Gastrocnemius medialis (tissue), 4 donors: ENCODE measurements around the gene CALN1.

Source experiments
- CTCF ChIP-seq, 5 experiments: fragments of 450-650 bp in 3 of 5; fragments of 200-600 bp in 2 of 5; sonication (generic) in 2 of 5; IDR thresholded peaks in 4 of 5; conservative IDR thresholded peaks in 1 of 5; 1 replicate in 4 of 5; 2 replicates in 1 of 5; pipeline ENCODE4 v1.5.1; 2016 to 2019; ENCODE audit warnings: antibody characterized with exemption in 5 of 5, mild to moderate bottlenecking in 3 of 5, moderate library complexity in 3 of 5
- POLR2A ChIP-seq, 2 donors: fragments of 450-650 bp; IDR thresholded peaks; one replicate each; pipeline ENCODE4 v1.6.1; 2017; ENCODE audit warnings: antibody characterized with exemption in 2 of 2, mild to moderate bottlenecking in 2 of 2, moderate library complexity in 2 of 2

- TF ChIP-seq CTCF (IDR thresholded peaks at IDR 0.05 in 4 of 5, conservative IDR thresholded peaks at IDR 0.05 in 1 of 5) (no peak), POLR2A (IDR thresholded peaks at IDR 0.05) (no peak)
Observed at GRCh38 chr7:71739520-71740173, 672.5 kb downstream of the CALN1 start.
